Large intestine (tissue), 3 donors: ENCODE measurements around the gene SERINC5. TPM values are rescaled to one million over a fixed set of nuclear protein-coding genes. Genes with fewer than 3 reads are reported as not detected.
A peak's percentile ranks its signal among the peaks of the same experiment; 100 is the strongest.

Source experiments
- DNase-seq, 2 donors: peaks; one replicate each; pipeline versions ENCODE4 v3.0.0 to v3.0.0-alpha.2; 2013
- H3K27ac ChIP-seq: one replicate; pipeline ENCODE4 v1.5.1; 2013; ENCODE audit warnings: low read length
- H3K27me3 ChIP-seq: 2 replicates; pipeline ENCODE4 v1.6.1; 2013; ENCODE audit warnings: low read length; ENCODE audit not compliant: control insufficient read depth, insufficient read depth
- H3K36me3 ChIP-seq: 2 replicates; pipeline ENCODE4 v1.6.1; 2013; ENCODE audit warnings: low read length; ENCODE audit not compliant: control insufficient read depth, insufficient read depth
- H3K4me1 ChIP-seq: one replicate; pipeline ENCODE4 v1.6.1; 2013; ENCODE audit warnings: low read length; ENCODE audit not compliant: control insufficient read depth, insufficient read depth
- H3K4me3 ChIP-seq: one replicate; pipeline ENCODE4 v1.5.1; 2013; ENCODE audit warnings: low read length
- H3K9me3 ChIP-seq: one replicate; pipeline ENCODE4 v1.6.1; 2013; ENCODE audit warnings: mild to moderate bottlenecking, low read depth, low read length, moderate library complexity; ENCODE audit not compliant: control insufficient read depth
- WGBS: methylation state at CpG from one replicate; pipeline ENCODE4 v1.1.5; 2013; ENCODE audit warnings: low lambda C conversion rate; ENCODE audit not compliant: insufficient coverage; 5-methylcytosine and 5-hydroxymethylcytosine counted together
- polyA plus RNA-seq: library from polyadenylated mRNA; unstranded; fragments of 120-200 nt; gene quantifications from one replicate; pipeline ENCODE4 v1.2.1, GENCODE V29; 2013

The SERINC5 gene
- polyA plus RNA-seq, 1 donor, result 44.8 TPM

- Histone ChIP-seq H3K9me3 (no peaks in the 10 kb centered on the region), H3K4me1 (peaks cover 5% of the 10 kb centered on the region), H3K36me3 (no peaks in the 10 kb centered on the region), H3K27me3 (no peaks in the 10 kb centered on the region), H3K4me3 (no peak overlapping the region), H3K27ac (no peak overlapping the region)
- no CpG with 5 or more reads among the region's 1 CpG for WGBS
- DNase-seq, result no peak
Observed at GRCh38 chr5:80260461-80260860, 4.6 kb upstream of the SERINC5 start.

GRCh38 chr5:80259511-80260203, 3.8 kb upstream of the SERINC5 start:
- Histone ChIP-seq H3K27ac (no peak overlapping the region), H3K9me3 (no peaks in the 10 kb centered on the region), H3K4me1 (peaks cover 5% of the 10 kb centered on the region), H3K27me3 (no peaks in the 10 kb centered on the region), H3K36me3 (no peaks in the 10 kb centered on the region), H3K4me3 (no peak overlapping the region)
- DNase-seq, result no peak
- no CpG with 5 or more reads among the region's 6 CpGs for WGBS

- peak overlapping the region; percentile 91 for H3K27ac ChIP-seq
- peak in 1 of 2 donors; percentile 86 for DNase-seq
- no peaks in the 10 kb centered on the region for H3K27me3 ChIP-seq
- WGBS, result no CpG with 5 or more reads among the region's 37 CpGs
- H3K9me3 ChIP-seq, result no peaks in the 10 kb centered on the region
- H3K4me1 ChIP-seq, result peaks cover 35% of the 10 kb centered on the region
- peak overlapping the region; percentile 79 for H3K4me3 ChIP-seq
- H3K36me3 ChIP-seq, result no peaks in the 10 kb centered on the region
Observed at GRCh38 chr5:80255431-80255810, 427 bp downstream of the SERINC5 start.

GRCh38 chr5:80254767-80255430, 949 bp downstream of the SERINC5 start:
- Histone ChIP-seq H3K9me3 (no peaks in the 10 kb centered on the region), H3K27me3 (no peaks in the 10 kb centered on the region), H3K36me3 (no peaks in the 10 kb centered on the region), H3K4me1 (peaks cover 35% of the 10 kb centered on the region), H3K27ac (peak overlapping the region; percentile 91), H3K4me3 (peak overlapping the region; percentile 79)
- WGBS, result 0% methylated on average over 3 of the region's 23 CpGs
- DNase-seq, result peak in 1 of 2 donors; percentile 65

- Histone ChIP-seq H3K9me3 (no peaks in the 10 kb centered on the region), H3K4me1 (peaks cover 50% of the 10 kb centered on the region), H3K27ac (peak overlapping the region; percentile 91), H3K4me3 (no peak overlapping the region), H3K27me3 (no peaks in the 10 kb centered on the region), H3K36me3 (no peaks in the 10 kb centered on the region)
- no CpG with 5 or more reads among the region's 8 CpGs for WGBS
- peak in 1 of 2 donors; percentile 48 for DNase-seq
Observed at GRCh38 chr5:80251636-80252035, 4.2 kb downstream of the SERINC5 start.

GRCh38 chr5:80250801-80251200, 5.0 kb downstream of the SERINC5 start:
- H3K27me3 ChIP-seq, result no peaks in the 10 kb centered on the region
- peak overlapping the region; percentile 11 for H3K27ac ChIP-seq

GRCh38 chr5:80249901-80250300, 5.9 kb downstream of the SERINC5 start:
- Histone ChIP-seq H3K9me3 (no peaks in the 10 kb centered on the region), H3K36me3 (no peaks in the 10 kb centered on the region), H3K27ac (no peak overlapping the region), H3K4me1 (peaks cover 65% of the 10 kb centered on the region), H3K4me3 (no peak overlapping the region), H3K27me3 (no peaks in the 10 kb centered on the region)
- no peak for DNase-seq
- WGBS, result 100% methylated on average over 1 of the region's 1 CpG

More at GRCh38 chr5:80250801-80251200, 5.0 kb downstream of the SERINC5 start:
- H3K9me3 ChIP-seq, result no peaks in the 10 kb centered on the region
- H3K36me3 ChIP-seq, result no peaks in the 10 kb centered on the region
- 50% methylated on average over 2 of the region's 7 CpGs for WGBS
- H3K4me3 ChIP-seq, result no peak overlapping the region
- H3K4me1 ChIP-seq, result peaks cover 57% of the 10 kb centered on the region
- no peak for DNase-seq

- H3K27ac ChIP-seq, result peak overlapping the region; percentile 88
- no peak overlapping the region for H3K4me3 ChIP-seq
- H3K36me3 ChIP-seq, result no peaks in the 10 kb centered on the region
- H3K4me1 ChIP-seq, result peaks cover 64% of the 10 kb centered on the region
- H3K9me3 ChIP-seq, result no peaks in the 10 kb centered on the region
- 100% methylated on average over 1 of the region's 2 CpGs for WGBS
- H3K27me3 ChIP-seq, result no peaks in the 10 kb centered on the region
- no peak for DNase-seq
Observed at GRCh38 chr5:80248378-80248777, 7.5 kb downstream of the SERINC5 start.

GRCh38 chr5:80246995-80247729, 8.7 kb downstream of the SERINC5 start:
- no CpG with 5 or more reads among the region's 6 CpGs for WGBS
- Histone ChIP-seq H3K36me3 (peaks cover 5% of the 10 kb centered on the region), H3K4me1 (peaks cover 54% of the 10 kb centered on the region), H3K4me3 (no peak overlapping the region), H3K9me3 (peaks cover 10% of the 10 kb centered on the region), H3K27ac (peak overlapping the region; percentile 88), H3K27me3 (no peaks in the 10 kb centered on the region)
- DNase-seq, result peak; percentile 77 to 91

- 100% methylated on average over 1 of the region's 2 CpGs for WGBS
- Histone ChIP-seq H3K4me1 (peaks cover 46% of the 10 kb centered on the region), H3K9me3 (peaks cover 14% of the 10 kb centered on the region), H3K27me3 (no peaks in the 10 kb centered on the region), H3K27ac (peak overlapping the region; percentile 88), H3K4me3 (no peak overlapping the region), H3K36me3 (peaks cover 11% of the 10 kb centered on the region)
- DNase-seq, result peak in 1 of 2 donors; percentile 30
Observed at GRCh38 chr5:80246001-80246758, 9.7 kb downstream of the SERINC5 start.
